H1 (cell line): ENCODE measurements around the gene FBXO38. TPM values are rescaled to one million over a fixed set of nuclear protein-coding genes. Genes with fewer than 3 reads are reported as not detected.

Source experiments
- RBBP5 ChIP-seq: IDR thresholded peaks from 2 replicates; pipeline ENCODE4 v1.7.1; 2012; ENCODE audit warnings: low read depth, mild to moderate bottlenecking, inconsistent platforms, low read length, moderate library complexity, borderline replicate concordance
- SAP30 ChIP-seq: fragments of 300-600 bp; sonication (generic); IDR thresholded peaks from 2 replicates; pipeline ENCODE4 v1.7.1; 2012; ENCODE audit warnings: low read length, moderate library complexity, mild to moderate bottlenecking, inconsistent platforms; ENCODE audit not compliant: insufficient read depth, insufficient replicate concordance
- SIX5 ChIP-seq: IDR thresholded peaks from 2 replicates; pipeline ENCODE4 v1.6.1; 2011; ENCODE audit warnings: mild to moderate bottlenecking, low read depth, low read length
- polyA plus RNA-seq, 7 experiments: library from polyadenylated mRNA; depleted of rRNA in 3 of 7; stranded (reverse) in 5 of 7; unstranded in 2 of 7; fragments of >200 nt in 5 of 7; fragments of 200-250 nt in 2 of 7; gene quantifications; 1 replicate in 5 of 7; 2 replicates in 1 of 7; 4 replicates in 1 of 7; pipeline versions ENCODE4 v1.2.1 to v1.2.3, GENCODE V29; 2011 to 2013; ENCODE audit warnings: missing spikeins in 2 of 7, mixed read lengths in 2 of 7
- total RNA-seq: library from RNA; stranded (reverse); fragmentation: NEBNext Ultra II Directional; extraction: Animal tissue kit (Norgen Biotek cat#: 25700); gene quantifications from 2 replicates; pipeline ENCODE4 v1.2.1, GENCODE V29; 2021

FBXO38 gene
- total and polyA plus RNA-seq, 2 of the 8 experiments (the other 6 are each of a cell fraction or from before 2014, with no cell fraction given) = 9.1 to 34.3 TPM

DNA sequence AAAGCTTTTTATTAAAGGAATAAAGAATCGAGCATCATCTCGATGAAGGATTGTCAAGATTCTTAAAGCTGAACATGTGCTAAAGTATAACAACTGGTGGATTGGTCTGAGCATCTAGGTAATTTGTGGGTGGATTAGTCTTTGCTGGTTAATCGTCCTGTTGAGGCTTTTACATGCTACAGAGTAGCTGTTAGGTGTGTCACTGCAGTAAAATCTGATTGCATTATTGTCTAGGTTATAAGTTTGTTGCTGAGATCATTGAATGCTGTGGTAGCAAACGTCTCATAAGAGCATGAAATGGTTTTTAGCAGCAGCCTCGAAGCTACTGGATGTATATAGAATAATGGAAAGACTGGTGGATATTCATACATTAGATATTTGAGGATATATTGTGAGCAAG is 7.2 kb downstream of the FBXO38 start (continued):
- no peak for TF ChIP-seq RBBP5
- no peak for TF ChIP-seq SIX5
- no peak for TF ChIP-seq SAP30
